C4-2B (cell line): Measurements from ENCODE around the gene SH3BP1.
A peak's percentile ranks its signal among the peaks of the same experiment; 100 is the strongest.
"Not testable (repeated sequence)": the region's sequence is repeated elsewhere in the genome, so short reads cannot be mapped to it uniquely, and the experiment has no call there.

ENCODE experiments used
- H3K27ac ChIP-seq: fragments of 450-650 bp; 2 replicates; pipeline ENCODE4 v1.5.1; 2017
- ZFX ChIP-seq: fragments of 450-650 bp; IDR thresholded peaks from 2 replicates; pipeline ENCODE4 v1.6.1; 2017
- TF ChIP-seq, protein P1 (sequence below): fragments of 450-650 bp; conservative IDR thresholded peaks from 2 replicates; pipeline ENCODE4 v1.5.1; 2017; ENCODE audit warnings: mild to moderate bottlenecking

The SH3BP1 gene

DNA sequence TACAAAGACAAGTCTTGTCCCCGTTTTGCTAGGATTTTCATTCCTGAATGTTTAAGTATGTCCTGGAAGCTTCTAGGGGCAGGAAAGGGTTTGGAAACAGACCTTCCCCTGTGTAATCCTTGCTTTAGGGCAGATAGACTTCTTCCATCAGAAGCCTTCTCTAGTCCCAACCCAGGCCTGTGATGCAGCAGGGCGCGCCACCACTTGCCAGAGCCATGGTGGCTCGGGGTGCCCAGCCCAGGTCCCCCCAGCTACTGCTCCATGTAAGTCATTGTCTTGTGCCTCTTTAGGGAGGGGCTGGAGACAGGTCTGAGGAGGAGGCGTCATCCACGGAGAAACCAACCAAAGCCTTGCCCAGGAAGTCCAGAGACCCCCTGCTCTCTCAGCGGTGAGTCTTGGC, 50.9 kb downstream of the SH3BP1 start:
- TF ChIP-seq, protein P1, sequence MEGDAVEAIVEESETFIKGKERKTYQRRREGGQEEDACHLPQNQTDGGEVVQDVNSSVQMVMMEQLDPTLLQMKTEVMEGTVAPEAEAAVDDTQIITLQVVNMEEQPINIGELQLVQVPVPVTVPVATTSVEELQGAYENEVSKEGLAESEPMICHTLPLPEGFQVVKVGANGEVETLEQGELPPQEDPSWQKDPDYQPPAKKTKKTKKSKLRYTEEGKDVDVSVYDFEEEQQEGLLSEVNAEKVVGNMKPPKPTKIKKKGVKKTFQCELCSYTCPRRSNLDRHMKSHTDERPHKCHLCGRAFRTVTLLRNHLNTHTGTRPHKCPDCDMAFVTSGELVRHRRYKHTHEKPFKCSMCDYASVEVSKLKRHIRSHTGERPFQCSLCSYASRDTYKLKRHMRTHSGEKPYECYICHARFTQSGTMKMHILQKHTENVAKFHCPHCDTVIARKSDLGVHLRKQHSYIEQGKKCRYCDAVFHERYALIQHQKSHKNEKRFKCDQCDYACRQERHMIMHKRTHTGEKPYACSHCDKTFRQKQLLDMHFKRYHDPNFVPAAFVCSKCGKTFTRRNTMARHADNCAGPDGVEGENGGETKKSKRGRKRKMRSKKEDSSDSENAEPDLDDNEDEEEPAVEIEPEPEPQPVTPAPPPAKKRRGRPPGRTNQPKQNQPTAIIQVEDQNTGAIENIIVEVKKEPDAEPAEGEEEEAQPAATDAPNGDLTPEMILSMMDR: no peak
- TF ChIP-seq ZFX: no peak
- no peak overlapping the region for H3K27ac ChIP-seq

DNA sequence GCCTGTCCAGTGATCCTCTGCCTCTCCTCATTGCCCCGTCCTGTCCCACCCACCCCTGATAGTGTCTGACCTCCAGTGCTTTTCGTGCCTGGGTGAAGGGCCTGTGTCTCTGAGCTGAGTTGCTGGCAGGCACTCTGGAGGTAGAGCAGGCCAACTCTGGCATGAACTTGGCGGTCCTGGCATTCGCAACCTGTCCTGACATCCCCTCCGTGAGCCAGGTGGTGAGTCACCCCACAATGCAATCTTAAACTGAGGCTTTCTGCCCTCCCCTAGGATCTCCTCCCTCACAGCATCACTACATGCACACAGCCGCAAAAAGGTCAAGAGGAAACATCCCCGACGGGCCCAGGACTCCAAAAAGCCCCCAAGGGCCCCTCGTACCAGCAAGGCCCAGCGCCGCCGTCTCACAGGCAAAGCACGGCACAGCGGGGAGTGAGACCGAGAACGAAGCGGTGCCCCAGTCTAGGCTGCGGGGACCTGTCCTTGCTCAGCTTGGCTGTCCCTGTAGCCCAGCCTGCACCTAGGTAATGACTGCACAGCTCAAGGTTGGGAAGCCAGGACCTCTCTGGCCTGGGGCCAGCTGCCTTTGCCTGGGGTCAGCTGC, 51.5 kb downstream of the SH3BP1 start:
- TF ChIP-seq, protein P1: no peak
- no peak for TF ChIP-seq ZFX

GRCh38 chr22:37692627-37693285, 53.3 kb downstream of the SH3BP1 start:
- TF ChIP-seq, protein P1: no peak
- no peak for TF ChIP-seq ZFX
- no peak overlapping the region for H3K27ac ChIP-seq

More for the DNA sequence above, 51.5 kb downstream of the SH3BP1 start:
- H3K27ac ChIP-seq: no peak overlapping the region

DNA sequence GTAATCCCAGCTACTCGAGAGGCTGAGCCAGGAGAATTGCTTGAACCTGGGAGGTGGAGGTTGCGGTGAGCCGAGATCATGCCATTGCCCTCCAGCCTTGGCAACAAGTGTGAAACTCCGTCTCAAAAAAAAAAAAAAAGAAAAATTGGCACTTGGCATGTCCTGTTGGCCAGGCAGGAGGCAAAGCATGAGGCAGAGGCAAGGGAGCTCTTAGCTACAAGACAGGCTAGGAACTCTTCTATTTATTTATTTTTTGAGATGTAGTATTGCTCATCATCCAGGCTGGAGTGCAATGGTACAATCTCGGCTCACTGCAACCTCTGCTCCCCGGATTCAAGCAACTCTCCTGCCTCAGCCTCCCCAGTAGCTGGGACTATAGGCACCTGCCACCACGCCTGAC, 54.7 kb downstream of the SH3BP1 start:
- H3K27ac ChIP-seq: not testable (repeated sequence)

GRCh38 chr22:37696260-37696656, 56.8 kb downstream of the SH3BP1 start:
- H3K27ac ChIP-seq: peak overlapping the region; percentile 24; the same call in 1 of the 2 replicates

DNA sequence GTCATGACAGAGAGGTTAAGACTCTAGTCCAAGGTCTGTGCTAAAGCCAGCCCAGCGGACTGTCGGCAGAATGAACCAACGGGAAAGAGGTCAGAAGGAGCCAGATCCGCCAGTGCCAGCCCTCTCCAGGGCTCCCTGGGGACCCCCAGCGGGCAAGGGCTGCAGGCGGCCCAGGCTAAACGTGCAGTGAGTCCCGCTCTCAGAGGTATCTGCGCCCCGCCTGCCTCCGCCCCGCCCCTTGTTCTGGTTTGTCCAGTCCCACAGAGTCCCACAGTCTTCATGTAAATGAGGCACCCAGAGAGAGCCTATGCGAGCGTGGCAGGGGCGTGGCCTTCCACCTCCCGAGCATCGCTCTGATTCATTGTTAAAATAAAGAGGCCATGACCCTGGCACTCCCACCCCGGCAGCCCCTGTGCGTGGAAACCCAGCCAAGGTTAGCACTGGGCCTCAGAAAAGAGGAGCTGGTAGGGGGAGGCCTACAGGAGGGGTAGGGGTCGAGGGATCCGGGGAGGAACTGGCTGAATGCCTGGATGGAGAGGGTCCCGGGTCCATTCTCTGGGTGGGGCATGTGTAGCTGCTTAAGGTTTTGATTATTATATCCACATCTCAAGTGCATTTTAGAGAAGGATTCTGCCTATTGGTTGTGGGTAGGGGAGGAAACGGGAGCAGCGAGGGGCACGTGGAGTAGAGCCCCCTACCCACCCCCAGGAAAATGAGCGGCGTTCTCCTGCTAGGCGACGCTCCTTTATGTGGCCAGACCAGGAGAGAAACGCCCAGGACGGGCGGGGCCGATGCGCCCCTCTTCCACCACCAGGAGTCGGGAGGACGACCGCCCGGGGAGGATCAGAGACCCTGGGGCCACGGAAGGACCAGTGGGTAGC, 57.4 kb downstream of the SH3BP1 start, which contains the start of gene TRIOBP:
Gene TRIOBP, plus strand, starts transcription at position 392 of the 881 bp plus-strand sequence. CDS start 4,318 bp downstream, outside the sequence.
- no peak for TF ChIP-seq ZFX
- TF ChIP-seq, protein P1: no peak; the same call in 1 of the 2 replicates
- H3K27ac ChIP-seq: peak within 1 kb of the TSS; percentile 24; the same call in 1 of the 2 replicates

- TF ChIP-seq, protein P1: no peak
- no peak for TF ChIP-seq ZFX
- no peak overlapping the region for H3K27ac ChIP-seq
These were observed 58.0 kb downstream of the SH3BP1 start for GRCh38 chr22:37697538-37697835.

GRCh38 chr22:37701141-37701786, 61.8 kb downstream of the SH3BP1 start:
- TF ChIP-seq, protein P1: no peak
- no peak for TF ChIP-seq ZFX
- no peak overlapping the region for H3K27ac ChIP-seq
